Measurements from ENCODE around the gene SNX21.

Gene SNX21

GRCh38 chr20:45814314-45814713 lies 19.3 kb upstream of the SNX21 start:
- peak overlapping the region; percentile 83 for H3K4me3 ChIP-seq (ENCODE audit: low read depth, low read length)
- TF ChIP-seq CTCF (IDR thresholded peaks at IDR 0.05; ENCODE audit: low read depth, low read length) = no peak
- in situ Hi-C loops (cut with HindIII; ENCODE audit: low sequenced_read_pairs) = no loop called here
- no peak for DNase-seq (ENCODE audit: low read depth, low spot score)

- no peak for TF ChIP-seq CTCF (IDR thresholded peaks at IDR 0.05; ENCODE audit: low read depth, low read length)
- in situ Hi-C loops (cut with HindIII; ENCODE audit: low sequenced_read_pairs) = no loop called here
- DNase-seq (ENCODE audit: low read depth, low spot score) = no peak
- H3K4me3 ChIP-seq (ENCODE audit: low read depth, low read length) = no peak overlapping the region
Measured at GRCh38 chr20:45816951-45817350, 16.6 kb upstream of the SNX21 start.

- peak; percentile 82 for DNase-seq (ENCODE audit: low read depth, low spot score)
- TF ChIP-seq CTCF (IDR thresholded peaks at IDR 0.05; ENCODE audit: low read depth, low read length) = no peak
- H3K4me3 ChIP-seq (ENCODE audit: low read depth, low read length) = no peak overlapping the region
- in situ Hi-C loops (cut with HindIII; ENCODE audit: low sequenced_read_pairs) = no loop called here
Measured at GRCh38 chr20:45817376-45818194, 16.0 kb upstream of the SNX21 start.

- no peak for TF ChIP-seq CTCF (IDR thresholded peaks at IDR 0.05; ENCODE audit: low read depth, low read length)
- in situ Hi-C loops (cut with HindIII; ENCODE audit: low sequenced_read_pairs) = no loop called here
- no peak overlapping the region for H3K4me3 ChIP-seq (ENCODE audit: low read depth, low read length)
- DNase-seq (ENCODE audit: low read depth, low spot score) = no peak
Measured at GRCh38 chr20:45818239-45818638, 15.4 kb upstream of the SNX21 start.

GRCh38 chr20:45819466-45819865 lies 14.1 kb upstream of the SNX21 start:
- H3K4me3 ChIP-seq (ENCODE audit: low read depth, low read length) = no peak overlapping the region
- no peak for TF ChIP-seq CTCF (IDR thresholded peaks at IDR 0.05; ENCODE audit: low read depth, low read length)
- no peak for DNase-seq (ENCODE audit: low read depth, low spot score)
- in situ Hi-C loops (cut with HindIII; ENCODE audit: low sequenced_read_pairs) = no loop called here

GRCh38 chr20:45821947-45822346 lies 11.7 kb upstream of the SNX21 start:
- H3K4me3 ChIP-seq (ENCODE audit: low read depth, low read length) = no peak overlapping the region
- no peak for TF ChIP-seq CTCF (IDR thresholded peaks at IDR 0.05; ENCODE audit: low read depth, low read length)
- DNase-seq (ENCODE audit: low read depth, low spot score) = no peak
- in situ Hi-C loops (cut with HindIII; ENCODE audit: low sequenced_read_pairs) = no loop called here
